Measurements from ENCODE around the gene TMEM120B.

DNA sequence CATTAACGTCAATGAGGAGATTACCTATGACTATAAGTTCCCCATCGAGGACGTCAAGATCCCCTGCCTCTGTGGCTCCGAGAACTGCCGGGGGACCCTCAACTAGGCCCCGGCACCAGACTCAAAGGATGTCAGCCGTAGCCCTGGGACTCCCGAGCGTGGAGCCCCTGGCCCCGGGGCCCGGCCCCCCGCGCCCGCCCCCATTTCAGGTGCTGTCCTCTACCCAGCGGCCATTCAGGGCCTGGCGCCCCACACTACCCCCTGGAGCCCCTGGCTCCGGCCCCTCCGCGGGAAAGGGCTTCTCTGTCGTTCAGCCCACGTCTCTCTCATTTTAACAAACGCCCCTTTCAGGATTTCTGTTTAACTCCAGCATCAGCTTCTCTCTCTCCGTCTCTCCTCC, 117.6 kb downstream of the TMEM120B start:
- TF ChIP-seq, protein P1, sequence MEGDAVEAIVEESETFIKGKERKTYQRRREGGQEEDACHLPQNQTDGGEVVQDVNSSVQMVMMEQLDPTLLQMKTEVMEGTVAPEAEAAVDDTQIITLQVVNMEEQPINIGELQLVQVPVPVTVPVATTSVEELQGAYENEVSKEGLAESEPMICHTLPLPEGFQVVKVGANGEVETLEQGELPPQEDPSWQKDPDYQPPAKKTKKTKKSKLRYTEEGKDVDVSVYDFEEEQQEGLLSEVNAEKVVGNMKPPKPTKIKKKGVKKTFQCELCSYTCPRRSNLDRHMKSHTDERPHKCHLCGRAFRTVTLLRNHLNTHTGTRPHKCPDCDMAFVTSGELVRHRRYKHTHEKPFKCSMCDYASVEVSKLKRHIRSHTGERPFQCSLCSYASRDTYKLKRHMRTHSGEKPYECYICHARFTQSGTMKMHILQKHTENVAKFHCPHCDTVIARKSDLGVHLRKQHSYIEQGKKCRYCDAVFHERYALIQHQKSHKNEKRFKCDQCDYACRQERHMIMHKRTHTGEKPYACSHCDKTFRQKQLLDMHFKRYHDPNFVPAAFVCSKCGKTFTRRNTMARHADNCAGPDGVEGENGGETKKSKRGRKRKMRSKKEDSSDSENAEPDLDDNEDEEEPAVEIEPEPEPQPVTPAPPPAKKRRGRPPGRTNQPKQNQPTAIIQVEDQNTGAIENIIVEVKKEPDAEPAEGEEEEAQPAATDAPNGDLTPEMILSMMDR (IDR thresholded peaks at IDR 0.05; ENCODE audit: poor library complexity): no peak
- no peak for TF ChIP-seq EZH2 (IDR thresholded peaks at IDR 0.05; ENCODE audit: borderline replicate concordance)
